GM19324 (cell line): ENCODE measurements around the gene IFI27L2.

Source experiments
- ATAC-seq: cut with Tn5 transposase; IDR thresholded peaks from one replicate; pipeline ENCODE4 v1.9.1; 2021; ENCODE audit warnings: mild to moderate bottlenecking, moderate library complexity; ENCODE audit not compliant: unreplicated experiment, low FRiP score

Gene IFI27L2

DNA sequence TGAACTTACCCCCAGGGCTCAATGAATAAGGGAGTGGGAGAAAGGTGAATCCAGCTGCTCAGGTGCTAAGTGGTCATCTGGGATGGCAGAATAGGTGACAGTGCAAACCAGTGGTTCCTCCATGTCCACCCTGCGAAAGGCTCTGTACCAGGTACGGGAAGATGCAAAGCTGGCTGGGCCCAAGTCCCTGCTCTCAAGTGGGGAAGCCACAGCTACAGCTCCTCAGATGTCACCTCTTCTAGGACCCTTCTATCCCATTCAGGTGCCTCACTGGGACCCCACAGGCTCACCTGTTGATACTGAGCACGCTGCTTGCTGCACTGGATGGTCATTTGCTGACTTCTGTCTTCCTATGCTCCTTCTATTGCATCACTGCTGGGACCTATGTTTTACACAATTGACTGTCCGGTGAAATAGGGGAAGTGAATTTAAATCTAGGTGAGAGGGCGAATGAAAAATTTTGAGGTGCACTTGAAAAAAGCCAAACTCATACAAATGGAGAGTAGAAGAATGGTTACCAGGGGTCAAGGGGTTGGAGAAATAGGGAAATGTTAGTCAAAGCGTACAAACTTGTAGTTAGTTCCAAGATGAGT is 24.4 kb upstream of the IFI27L2 start:
- no peak for ATAC-seq

DNA sequence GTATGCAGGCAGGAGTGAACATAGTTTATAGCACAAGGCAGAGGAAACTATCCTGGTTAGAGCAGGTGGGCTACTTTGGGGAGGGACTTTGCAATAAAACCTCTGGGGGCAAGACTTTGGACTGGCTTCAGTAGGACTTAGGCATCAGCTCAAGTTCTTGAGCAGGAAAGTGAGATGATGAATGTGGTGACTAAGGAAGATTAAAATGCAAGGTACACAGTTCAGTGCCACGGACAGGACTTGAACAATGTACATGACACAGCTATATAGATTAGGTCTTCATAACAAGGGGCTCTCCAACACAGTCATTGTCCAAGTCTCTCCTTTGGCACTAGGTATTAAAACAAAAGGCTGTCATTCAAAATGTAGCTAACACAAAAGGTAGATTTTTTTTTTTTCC is 23.3 kb upstream of the IFI27L2 start:
- no peak for ATAC-seq

DNA sequence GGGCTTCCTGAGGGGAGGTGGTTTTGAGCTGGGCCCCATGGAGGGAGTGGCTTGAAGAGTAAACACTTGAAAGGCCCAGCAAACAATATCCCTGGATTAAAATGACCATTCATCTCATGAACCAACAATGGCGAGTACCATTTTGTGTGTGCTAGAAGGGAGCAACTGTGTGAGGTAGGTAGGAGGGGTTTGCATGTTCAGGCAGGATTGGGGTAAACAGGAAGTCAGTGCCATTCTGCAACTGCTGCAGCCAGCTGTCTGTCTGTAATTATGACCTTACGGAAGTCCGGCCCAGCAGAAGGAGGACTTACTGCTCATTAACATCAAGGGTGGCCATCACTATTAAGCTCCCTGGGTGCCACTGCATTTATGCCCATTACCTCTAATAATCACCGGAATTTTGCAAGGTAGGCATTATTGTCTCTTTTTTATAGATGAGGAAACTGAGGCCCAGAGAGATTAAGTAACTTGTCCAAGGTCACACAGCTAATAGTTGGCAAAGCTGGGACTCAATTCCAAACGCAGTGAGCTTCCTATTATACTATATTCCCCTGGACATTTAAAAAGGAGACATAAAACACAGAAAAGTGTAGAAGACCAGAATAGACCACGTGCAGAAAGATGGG is 16.6 kb upstream of the IFI27L2 start:
- ATAC-seq, result no peak

DNA sequence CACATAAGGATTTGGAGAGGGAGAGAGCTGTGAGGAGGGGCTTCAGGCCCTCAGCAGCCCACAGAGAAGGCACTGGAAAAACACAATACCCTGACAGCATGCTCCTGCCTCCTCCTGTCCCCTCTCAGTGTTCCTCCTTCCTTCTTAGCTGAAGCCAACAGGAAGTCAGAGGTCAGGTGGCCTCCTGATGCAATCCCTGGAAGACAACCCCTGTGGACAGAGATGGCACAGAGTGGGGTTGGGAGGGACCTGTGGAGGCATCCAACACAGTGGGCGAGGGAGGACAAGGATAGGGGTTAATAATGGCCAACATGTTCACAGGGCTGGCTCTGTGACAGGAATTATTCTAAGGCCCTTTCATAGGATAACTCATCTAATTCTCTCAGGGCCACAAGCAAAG is 15.4 kb upstream of the IFI27L2 start:
- no peak for ATAC-seq

DNA sequence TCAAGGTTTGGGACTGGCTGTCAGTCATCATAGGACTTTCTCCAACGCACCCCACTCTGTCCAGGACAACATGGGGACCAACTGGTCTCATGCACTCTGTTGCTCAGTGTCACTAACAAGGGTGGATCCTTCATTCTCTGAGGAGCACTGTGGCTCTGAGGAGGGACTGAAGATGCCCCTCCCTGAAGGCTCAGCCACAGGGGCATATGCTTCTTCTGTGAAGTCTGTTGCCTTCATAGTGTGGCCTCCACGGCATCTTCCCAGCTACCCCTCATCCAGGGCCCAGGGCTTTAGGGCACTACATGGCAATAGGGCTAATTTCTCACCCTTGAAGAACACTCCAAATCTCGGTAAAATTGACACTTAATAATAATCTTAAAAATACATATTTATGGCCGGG is 14.3 kb upstream of the IFI27L2 start:
- ATAC-seq, result no peak

DNA sequence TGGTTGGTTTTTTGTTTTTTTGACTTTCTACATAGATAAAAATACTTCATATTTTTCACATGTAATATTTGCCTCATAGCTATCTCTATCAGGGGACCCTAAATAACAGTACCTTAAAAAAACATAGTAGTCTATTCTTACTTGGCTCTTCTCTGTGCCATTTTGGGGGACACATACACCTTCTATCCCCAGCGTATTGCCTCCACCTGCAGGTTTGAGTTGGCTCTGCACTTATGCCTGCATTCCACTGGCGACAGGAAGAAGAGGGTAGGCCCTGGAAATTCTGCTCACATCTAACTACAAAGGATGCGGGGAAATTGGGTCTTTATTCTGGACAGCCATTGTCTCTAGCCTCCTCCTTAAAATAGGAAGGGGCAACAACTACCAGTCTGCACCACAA is 13.8 kb upstream of the IFI27L2 start:
- ATAC-seq, result no peak

DNA sequence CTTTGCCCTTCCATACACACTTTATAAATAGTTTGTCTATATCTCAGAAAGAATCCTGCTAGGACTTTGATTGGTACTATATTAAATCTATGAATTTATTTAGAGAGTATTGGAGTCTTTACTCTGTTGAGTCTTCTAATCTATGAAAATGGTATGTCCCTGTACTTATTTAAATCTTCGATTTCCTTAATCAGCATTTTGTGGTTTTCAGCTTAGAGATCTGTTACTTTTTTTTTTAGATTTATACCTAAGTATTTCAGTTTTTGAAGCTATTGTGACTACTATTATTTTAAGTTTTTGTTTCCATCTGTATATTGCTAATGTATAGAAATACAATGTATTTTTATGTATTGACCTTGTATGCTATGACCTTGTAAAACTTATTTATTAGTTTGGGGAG is 13.4 kb upstream of the IFI27L2 start:
- no peak for ATAC-seq

DNA sequence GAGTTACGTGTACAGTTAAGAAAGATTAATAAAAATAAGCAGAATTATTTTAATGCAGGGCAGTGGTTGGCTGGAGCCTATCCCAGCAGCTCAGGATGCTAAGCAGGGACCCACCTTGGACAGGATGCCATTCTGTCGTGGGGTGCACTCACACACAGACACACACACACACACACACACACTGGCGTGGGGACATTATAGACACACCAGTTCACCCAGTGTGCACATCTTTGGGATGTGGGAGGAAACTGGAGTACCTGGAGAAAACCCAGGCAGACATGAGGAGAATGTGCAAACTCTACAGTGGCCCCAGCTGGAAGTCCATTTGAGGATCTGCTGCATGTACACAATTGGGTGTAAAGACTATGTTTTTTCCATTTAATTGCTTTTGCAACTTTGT is 12.8 kb upstream of the IFI27L2 start:
- ATAC-seq, result no peak

DNA sequence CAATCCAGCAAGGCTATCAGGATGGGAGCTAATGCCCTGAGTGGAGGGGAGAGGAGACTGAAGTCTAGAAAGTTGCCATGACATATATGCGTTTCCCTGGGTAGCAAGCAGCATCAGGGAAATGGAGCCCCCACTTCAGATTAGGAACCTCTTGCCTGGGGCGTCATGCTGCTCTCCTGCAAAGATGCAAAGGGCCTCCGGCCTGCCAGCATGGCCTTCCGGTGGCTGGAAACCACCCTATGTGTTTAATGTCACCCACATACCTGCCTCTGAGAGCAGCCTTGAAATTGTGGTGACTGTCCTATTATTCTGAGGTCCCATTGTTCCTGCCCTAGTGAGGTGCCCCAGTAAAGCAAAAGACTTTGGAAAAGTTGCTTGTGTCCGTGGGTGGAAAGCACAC is 10.0 kb upstream of the IFI27L2 start:
- ATAC-seq, result no peak

DNA sequence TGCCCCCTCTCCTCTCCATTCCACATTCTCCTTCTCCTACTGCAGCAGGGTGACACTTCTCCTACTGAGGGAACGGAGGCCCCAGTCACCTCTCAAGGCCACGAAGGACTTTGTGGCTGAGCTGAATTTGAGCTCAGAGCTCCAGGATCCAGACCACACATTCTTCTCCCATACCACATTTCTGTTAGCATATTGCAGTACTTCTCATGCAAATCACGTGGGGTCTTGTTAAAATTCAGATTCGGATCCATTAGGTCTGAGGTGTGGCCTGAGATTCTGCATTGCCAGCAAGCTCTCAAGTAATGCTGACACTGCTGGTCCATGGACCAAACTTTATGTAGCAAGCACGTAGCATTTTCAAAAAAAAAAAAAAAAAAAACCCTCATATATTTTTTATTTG is 9.6 kb upstream of the IFI27L2 start:
- no peak for ATAC-seq

DNA sequence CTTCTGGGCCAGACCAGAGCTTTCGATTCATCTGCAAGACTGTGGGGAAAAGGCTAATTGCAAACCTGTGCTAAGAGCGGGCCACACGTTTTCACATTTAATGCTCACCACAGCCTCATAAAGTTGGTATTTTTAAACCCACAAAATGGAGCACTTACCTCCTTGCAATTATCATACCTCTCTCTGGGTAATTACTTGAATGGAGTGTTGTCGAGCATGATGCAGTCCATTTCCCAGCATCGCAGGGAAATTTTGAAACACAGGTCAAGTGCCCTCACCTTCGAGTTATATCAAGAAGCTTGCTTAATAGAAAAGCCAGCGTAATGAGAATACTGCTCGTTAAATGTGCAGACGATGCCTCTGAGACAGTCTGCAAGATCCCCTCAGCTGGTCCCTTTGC is 8.8 kb upstream of the IFI27L2 start:
- no peak for ATAC-seq

DNA sequence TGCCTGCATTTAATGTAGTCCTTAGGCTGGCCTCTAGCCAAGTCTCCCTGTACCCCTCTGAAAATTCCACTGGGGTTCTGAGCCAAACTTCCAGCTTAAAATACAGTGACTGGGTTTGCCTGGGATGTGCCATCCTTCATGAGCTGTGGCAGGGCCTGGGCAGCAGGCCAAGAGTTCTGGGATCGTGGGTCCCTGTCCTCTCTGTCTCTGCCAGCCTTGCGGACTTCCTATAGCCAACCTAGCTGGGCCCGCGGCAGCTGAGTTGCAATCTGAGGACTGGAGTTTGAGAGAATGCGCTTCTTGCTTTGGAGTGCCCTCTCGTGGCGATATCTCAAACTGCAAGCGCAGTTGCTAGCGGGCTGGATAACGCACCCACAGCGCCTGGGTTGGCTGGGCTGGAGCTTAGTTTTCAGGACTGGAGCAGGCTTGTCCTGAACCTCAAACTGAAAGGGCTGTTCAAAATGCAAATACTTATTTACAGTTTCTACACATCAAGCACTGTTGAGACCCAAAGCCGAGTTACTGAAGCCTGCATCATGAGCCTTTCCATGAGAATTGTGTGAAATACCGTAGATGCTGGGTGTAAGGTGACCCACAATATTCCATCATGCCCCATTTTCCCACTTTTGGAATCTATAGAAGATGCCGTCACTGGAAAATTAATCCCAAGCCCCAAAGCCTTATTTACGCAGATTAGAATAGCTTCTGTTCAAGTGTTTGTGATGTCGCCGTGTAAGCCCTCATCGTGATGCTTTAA is 7.3 kb upstream of the IFI27L2 start:
- peak; percentile 77 for ATAC-seq

DNA sequence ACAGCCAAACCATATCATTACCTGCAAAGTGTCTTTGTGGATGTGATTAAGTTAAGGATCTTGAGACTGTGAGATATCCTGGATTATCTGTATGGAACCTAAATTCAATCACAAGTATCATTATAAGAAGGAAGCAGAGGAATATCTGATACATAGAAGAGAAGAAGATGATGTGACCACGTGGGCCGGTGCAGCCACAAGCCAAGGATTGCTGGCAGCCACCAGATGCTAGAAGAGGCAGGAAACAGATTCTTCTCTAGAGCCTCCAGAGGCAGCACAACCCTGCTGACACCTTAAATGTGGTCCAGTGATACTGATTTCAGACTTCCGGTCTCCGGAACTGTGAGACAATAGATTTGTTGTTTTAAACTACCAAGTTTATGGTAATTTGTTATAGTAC is 6.1 kb upstream of the IFI27L2 start:
- no peak for ATAC-seq

DNA sequence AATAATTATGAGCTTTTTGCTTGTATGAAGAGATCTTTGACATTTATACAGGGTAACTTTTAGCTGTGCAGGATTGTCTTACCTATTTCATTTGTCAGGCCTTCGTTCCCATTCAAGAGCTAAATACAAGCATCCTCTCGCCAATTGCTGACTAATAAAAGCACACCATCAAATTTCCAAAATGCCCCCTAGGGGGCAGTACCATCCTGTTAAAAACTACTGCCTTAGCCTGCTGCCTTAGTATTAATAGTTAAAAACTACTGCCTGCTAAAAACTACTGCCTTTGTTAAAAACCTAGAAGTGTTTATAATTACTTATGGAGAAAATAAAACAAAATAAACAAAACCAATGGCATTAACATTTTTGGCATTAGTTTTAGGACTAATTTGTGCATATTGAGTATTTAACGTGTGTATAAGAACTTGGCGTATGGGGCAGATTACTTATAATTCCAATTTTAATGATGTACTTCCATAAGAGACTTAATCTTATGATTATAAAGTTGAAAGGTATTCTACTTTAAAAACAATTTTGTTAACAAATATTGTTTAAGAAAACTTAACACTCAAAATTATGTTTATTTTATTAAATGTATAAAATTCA is 3.0 kb upstream of the IFI27L2 start:
- no peak for ATAC-seq

DNA sequence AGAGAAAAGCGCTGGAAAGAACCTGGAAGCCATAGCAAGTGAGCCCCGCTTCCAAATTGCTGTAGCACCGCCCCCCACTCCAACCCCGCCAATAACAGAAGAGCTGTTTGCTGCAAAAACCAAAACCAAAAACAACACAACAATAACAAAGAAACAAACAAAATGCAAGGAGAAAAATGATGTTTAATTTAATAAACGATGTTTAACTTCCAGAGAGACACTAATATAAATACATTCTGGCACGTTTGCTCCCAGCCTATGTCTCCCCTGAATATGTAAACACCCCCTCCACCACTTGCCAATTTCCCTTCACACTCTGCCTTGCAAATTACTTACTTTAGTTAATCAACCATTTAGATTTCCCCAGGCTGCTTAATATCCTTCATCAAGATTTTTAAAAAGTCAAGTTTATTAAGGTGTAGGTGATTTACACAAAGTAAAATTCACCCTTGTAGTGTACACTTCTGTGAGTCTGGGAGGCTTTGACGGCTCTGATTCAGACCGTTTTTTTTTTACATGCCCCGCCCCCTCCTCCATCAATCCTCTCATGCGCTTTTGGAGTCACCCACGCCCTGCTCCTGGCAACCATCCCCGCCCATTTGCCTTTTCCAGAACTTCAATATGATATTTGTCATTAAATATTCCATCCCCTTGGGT is 482 bp upstream of the IFI27L2 start:
- no peak for ATAC-seq

DNA sequence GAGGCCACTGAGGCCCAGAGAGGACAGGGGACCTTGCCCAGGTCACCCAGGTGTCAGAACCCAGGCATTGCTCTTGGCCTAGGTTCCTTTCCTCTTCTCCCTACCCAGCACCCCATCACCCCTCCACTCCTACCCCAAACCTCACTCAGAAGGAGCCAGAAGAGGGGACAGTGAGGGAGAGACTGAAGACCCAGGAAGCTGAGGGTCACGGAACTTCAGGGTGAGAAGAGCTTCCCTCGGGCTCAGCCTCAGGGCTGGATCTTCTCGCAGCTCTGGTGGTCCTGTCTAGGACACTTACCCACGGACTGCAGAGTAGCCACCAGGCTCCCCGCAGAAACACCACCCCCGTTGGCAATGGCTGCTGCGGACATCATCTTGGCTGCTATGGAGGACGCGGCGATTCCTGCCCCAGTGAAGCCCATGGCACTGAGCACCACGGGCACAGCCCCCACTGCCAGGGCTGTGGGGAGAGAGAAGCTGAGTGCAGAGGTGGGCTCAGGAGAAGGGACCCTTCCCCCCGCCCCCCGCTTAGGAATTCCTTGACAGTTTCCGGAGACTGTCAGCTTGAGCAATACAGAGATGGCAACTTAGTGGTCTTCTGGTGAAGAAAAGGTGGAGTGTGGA is 1.1 kb downstream of the IFI27L2 start:
- no peak for ATAC-seq

DNA sequence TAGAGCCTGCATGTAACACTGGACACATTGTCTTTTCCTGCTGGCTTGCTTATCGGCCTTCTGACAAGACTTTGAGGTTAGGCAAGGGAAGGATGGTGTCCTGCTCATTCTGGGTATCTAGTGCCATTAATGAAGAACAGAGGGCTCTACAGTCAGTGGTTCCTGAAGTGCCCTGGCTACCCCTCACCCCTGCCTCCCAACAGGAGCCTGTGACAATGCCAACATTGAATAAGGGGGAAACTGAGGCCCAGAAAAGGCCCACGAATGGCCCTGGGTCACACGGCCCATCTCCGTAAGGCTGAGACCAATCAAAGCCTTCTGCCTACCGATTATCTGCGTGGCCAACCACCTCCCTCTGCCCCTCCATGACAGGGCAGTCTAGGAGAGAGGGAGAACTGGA is 2.1 kb downstream of the IFI27L2 start:
- ATAC-seq, result no peak

DNA sequence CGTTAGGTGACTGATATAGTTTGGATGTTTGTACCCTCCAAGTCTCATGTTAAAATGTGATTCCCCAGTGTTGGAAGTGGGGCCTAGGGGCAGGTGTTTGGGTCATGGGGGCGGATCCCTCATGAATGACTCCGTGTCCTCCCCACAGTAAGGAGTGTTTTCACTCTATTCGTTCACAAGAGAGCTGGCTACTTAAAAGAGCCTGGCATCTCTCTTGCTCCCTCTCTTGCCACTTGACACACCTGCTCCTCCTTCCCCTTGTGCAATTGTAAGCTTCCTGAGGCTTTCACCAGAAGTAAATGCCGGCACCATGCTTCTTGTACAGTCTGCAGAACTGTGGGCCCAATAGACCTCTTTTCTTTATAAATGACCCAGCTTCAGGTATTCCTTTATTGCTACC is 2.6 kb downstream of the IFI27L2 start:
- no peak for ATAC-seq

DNA sequence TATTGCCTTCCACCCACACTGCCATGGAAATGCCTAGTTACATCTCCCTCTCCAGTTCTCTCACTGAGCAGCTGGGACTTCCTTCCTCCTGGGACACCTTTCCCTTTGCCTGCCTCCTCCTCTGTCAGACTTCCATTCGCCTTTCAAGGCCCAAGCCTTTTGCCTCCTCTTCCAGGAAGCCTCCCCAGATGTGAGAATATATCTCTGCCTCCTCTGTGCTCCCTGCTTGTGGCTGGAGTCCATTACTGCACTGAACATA is 3.1 kb downstream of the IFI27L2 start:
- ATAC-seq, result no peak

DNA sequence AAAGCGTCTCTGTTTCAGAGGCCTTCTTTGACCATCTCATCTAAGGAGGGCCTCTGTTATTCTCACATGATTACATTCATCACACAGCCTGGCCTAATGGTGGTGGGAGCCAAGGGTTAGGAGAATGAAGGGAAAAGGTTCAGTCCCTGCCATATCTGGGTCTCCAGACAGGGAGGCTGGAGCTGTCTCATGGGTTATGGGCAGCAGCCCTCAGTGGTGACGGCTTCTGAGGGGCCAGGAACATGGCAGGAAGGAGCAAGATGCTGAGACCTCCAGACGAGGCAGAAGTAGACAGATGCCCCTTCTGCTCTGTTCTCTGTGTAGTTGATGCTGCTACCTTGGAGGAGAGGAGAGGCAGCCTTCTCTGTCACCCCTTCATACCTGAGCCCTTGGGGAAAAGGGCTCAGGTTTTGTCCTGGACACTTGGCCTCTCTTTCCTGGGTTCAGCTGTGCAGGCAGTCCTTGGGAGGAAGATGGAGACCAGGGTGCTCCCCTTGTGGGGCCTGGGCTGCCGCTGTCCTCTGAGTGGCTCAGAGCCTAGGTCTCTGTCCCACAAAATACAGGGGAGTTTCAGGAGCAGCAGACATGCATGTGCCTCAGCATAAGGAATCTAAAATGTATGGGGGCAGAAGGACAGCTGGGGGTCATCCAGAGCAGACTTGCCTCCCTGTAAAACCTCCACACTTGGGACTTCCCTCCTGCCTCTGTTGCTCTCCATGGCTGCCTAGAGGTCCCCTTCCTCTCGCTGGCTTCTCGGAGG is 3.6 kb downstream of the IFI27L2 start:
- no peak for ATAC-seq
